ENCODE measurements around the gene RNF169.

- TF ChIP-seq POLR2A (IDR thresholded peaks at IDR 0.05; ENCODE audit: low read depth) = no peak
- no peak for TF ChIP-seq CTCF (IDR thresholded peaks at IDR 0.05)
- no peak for TF ChIP-seq POLR2AphosphoS5 (IDR thresholded peaks at IDR 0.05)
Measured at GRCh38 chr11:74784234-74784633, 35.6 kb downstream of the RNF169 start.
